Measurements from ENCODE around the gene IL10RA.

GRCh38 chr11:117970400-117971024 lies 15.7 kb upstream of the IL10RA start:
- TF ChIP-seq POLR2A (IDR thresholded peaks at IDR 0.05) (no peak), CTCF (IDR thresholded peaks at IDR 0.05 in 4 of 5, conservative IDR thresholded peaks at IDR 0.05 in 1 of 5) (no peak)

All from gastrocnemius medialis (tissue), 4 donors.